RKO (cell line): ENCODE data around the gene TSPEAR.

Source experiments
- DNase-seq: peaks from one replicate; pipeline ENCODE4 v3.0.0-alpha.2; 2016; ENCODE audit warnings: low spot score

The TSPEAR gene

GRCh38 chr21:44527983-44528633 lies 183.3 kb downstream of the TSPEAR start:
- DNase-seq = no peak

- no peak for DNase-seq
Observed at GRCh38 chr21:44527156-44527982, 184.0 kb downstream of the TSPEAR start.

DNA sequence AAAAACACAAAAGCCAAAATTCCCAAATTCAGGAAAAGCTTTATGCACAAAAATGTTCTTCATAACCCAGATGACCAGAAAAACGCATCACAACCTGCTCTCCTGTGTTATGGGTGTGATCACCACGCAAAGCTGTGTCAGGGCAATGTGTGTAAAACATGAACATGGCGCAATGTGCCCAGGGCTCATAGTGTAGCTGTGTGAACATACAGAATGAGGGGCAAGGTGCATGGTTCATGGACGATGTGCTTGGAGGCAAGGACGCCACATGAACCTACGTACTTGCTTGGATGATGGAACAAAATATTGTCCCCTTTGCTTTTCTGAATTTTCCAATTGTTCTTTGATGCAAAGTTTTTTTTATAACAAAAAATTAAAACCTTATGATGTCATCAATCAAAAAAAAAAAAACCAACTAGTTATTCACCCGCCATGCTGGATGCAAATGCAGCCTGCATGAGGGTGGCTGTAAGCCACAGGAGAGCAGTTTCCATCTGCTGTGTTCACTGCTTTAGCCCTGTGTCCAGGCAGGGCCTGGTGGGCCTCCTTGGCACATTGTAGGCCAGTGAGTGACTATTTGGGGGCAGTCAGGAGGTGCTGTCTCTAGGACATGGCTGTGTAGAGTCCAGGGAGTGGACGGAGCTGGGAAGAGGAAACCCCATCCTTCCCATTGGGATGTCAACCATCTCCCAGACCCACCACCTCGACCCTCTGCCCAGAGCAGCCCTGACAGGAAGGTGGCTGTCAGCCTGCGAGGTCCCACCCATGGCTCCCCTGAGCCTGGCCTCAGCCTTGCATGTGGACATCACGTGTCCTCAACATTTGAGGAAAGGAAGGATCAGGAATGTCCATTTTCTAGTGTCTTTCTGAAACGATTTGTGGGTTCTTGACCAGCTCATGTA lies 185.0 kb downstream of the TSPEAR start:
- DNase-seq = no peak

DNA sequence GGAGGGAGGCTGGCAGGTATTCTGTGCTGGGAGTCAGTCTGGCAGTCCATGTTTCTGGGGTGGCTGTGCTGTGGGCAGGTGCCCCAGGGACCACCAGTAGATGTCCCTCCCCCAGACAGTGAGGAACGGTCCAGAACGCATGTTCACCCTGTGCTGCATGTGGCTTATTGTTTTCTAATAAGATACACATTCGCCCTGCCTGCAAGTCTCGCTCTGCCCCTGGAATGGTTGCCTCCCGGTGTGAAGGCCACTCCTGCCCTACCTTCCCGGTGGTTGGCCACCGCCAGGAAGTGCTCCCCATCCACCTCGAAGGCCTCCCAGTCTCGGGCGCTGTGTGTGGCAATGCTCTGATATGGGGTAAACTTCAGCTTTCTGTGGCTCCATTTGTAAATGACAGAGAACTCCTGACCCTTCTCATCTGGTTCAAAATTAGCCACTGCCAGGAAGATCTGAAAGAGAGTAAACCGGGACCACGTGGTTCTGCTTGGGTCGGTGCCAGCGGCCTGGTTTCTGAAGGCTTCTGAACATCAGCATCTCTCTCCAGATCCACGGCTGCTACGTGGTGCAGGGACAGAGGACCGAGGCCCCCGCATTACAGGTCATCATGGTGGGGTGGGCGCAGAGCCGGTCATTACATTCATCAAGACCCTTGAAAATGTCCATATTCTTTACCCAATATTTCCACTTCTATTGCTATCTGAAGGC lies 185.8 kb downstream of the TSPEAR start:
- no peak for DNase-seq

- DNase-seq = peak; percentile 37
Observed at GRCh38 chr21:44524414-44525371, 186.7 kb downstream of the TSPEAR start.

DNA sequence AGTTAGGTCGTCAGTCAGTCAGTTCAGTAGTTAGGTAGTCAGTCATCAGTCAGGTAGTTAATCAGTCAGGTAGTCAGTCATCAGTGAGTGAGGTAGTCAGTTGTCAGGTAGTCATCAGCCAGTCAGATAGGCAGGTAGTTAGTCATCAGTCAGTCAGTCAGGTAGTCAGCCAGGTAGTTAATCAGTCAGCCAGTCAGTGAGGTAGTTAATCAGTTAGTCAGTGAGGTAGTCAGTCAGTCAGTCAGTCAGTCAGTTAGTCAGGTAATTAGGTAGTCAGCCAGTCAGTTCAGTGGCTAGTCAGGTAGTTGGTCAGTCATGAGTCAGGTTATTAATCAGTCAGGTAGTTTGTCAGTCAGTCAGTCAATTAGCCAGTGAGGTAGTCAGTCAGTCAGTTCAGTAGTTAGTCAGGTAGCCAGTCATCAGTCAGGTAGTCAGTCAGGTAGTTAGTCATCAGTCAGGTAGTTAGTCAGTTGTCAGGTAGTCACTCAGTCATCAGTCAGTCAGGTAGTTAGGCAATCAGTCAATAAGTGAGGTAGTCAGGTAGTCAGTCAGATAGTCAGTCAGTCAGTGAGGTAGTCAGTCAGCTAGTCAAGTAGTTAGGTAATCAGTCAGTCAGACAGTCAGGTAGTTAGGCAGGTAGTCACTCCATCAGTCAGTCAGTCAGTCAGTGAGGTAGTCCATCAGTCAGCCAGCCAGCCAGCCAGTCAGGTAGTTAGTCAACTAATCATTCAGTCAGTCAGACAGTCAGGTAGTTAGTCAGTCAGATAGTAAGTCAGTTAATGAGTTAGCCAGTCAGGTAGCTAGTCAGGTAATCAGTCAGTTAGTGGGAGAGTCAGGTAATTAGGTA lies 187.6 kb downstream of the TSPEAR start:
- peak; percentile 62 for DNase-seq

DNA sequence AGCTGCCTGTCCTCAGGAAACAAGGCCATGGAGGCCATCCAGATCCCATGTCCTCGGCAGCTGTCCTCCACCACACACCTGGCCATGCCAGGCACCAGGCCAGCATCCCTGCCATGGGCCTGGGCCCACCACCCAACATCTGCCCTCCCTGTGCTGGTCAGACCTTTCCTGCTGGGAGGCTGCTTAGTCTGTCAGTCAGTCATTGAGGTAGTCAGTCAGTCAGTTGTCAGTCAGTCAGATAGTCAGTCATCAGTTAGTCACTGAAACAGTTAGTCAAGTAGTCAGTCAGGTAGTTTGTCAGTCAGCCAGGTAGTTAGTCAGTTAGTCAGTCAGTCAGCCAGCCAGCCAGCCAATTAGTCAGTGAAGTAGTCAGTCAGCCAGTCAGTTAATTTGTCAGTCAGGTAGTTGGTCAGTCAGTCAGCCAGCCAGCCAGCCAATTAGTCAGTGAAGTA lies 188.6 kb downstream of the TSPEAR start:
- DNase-seq = peak; percentile 71

GRCh38 chr21:44521928-44522752 lies 189.2 kb downstream of the TSPEAR start:
- DNase-seq = no peak

GRCh38 chr21:44521301-44521927 lies 190.0 kb downstream of the TSPEAR start:
- no peak for DNase-seq

GRCh38 chr21:44520326-44521300 lies 190.8 kb downstream of the TSPEAR start:
- DNase-seq = no peak

DNA sequence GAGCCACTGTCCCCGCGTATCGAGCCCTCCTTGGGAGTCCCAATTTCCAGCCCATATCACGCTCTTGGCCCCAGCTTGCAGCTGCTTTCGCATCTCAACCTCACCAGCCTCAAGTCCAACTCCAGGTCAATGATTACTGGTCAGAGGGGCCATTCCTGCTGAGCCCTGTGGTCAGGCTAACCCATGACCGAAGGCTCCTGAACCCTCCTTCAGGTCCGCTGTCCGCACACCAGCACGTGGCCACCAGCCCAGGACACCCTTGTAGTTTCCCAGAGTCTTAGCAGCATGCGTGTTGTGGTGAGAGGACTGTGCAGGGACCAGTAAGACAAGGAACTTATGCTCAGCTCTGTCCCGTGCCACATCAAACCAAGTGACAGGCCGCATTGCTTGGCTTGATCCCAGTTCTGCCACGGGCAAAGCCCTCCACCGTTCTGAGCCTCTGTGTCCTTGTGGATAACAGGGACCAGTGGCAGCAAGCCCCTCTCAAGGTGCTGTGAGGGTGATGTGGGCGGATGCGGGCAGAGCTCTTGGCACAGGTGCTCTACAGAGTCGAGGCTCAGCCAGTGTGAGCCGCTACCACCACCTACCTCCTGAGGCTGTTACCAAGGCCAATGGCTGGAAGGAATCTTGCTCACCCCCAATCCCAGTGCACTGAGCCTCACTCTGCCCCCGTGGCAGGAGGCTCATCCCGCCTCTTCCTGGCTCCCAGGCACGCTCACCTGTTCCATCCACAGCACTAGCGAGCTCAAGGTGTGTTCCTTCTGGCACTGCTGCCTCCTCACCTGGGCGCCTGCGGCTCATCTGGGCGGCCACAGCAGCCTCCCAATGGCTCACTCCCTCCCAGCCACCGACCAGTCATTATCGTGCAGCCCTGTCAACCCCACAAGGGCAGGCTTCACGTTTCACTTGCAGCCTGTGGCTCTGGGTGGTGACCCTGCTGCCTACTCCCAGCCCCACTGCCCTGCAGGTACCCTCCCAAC lies 191.7 kb downstream of the TSPEAR start:
- no peak for DNase-seq

GRCh38 chr21:44518686-44519085 lies 192.7 kb downstream of the TSPEAR start:
- DNase-seq = no peak

DNA sequence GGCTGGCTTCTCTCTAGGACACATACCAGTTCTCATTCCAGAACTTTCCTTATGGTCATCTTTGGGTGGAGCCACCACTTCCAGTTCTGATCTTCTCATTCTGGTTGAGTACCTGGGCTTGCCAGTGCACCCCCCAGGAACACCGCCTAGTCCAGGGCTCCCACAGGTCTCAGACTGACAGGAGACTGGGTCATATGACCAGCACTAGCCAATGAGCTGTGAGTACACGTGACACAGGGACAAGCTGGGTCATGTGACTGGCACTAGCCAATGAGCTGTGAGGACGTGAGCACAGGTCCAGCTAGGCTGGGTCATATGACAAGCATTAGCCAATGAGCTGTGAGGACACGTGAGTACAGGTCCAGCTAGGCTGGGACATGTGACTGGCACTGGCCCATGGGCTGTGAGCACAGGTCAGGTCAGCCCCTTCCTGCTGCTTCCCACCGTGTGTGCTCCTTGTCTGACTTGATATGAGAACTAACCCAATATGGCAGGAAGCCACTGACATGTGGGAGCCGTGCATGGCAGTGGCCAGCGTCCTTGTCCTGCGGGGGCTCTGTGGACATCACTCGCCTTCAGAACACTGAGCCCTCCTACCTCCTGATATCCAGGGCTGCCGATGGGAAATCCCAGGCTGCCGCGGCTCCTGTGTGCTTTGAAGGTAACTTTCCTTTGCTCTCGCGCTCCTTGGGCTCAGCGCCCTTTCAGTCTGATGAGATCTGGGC lies 194.0 kb downstream of the TSPEAR start:
- DNase-seq = peak; percentile 96

- no peak for DNase-seq
Observed at GRCh38 chr21:44516828-44517174, 194.6 kb downstream of the TSPEAR start.

DNA sequence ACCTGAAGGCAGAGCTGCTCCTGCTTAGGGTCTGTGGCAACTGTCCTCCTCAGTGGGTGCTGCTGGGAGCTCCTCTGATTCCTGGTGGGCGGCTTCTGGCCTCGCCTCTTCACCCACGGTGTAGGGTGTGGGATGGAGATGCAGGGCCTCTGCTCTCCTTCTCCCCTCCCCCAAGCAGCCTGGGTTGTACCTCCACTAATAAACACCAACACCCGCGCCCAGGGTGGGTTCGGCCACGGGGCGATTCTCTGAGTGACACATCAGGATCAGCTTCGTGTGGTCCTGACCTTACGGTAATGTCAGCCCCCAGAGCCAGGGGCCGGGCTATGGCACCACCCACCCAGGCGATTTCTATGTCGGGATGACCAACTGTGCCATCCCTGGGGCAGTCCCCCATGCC lies 195.0 kb downstream of the TSPEAR start:
- no peak for DNase-seq
